Measurements from ENCODE around the gene ZKSCAN4. TPM values are rescaled to one million over a fixed set of nuclear protein-coding genes. Genes with fewer than 3 reads are reported as not detected.

ZKSCAN4 gene
- polyA plus RNA-seq, 1 of the 3 experiments (the other 2 are of a cell fraction) = 2.9 TPM

DNA sequence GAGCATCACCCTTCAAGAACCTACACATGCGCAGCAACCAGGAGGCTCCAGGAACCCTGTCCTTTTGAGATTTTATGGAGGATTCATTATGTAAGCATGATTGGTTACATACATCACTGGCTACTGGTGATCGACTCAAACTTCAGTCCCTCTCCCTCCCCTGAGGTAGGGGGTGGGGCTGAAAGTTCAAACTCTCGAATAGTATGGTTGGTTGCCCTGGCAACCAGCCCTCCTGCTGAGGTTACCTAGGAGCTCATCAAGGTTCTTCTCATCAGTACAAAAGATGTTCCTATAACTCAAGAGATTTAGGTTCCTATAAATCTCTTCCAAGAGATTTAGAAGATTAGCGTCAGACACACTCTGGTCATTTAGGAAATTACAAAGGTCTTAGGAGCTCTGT, 48.9 kb downstream of the ZKSCAN4 start:
- no peak overlapping the region for H3K4me2 ChIP-seq
- no peak overlapping the region for H3K4me3 ChIP-seq (ENCODE audit: low read depth in 2 of 2, low read length in 1 of 2)
- CTCF ChIA-PET = no interaction called here
- whole genome bisulfite sequencing (ENCODE audit: low lambda C conversion rate) = 10% methylated on average over 4 of the region's 4 CpGs
- H3K4me1 ChIP-seq (ENCODE audit: control insufficient read depth in 1 of 2, insufficient read depth in 2 of 2, low read depth in 1 of 2, low read length in 1 of 2) = peaks cover 0 to 11% of the 10 kb centered on the region in 2 experiments; a peak in 2 of 4 replicates
- H3F3A ChIP-seq (replicated peaks; ENCODE audit: insufficient read depth) = no peaks in the 10 kb centered on the region
- no peaks in the 10 kb centered on the region for H3K79me2 ChIP-seq (ENCODE audit: insufficient read depth)
- DNase-seq = no peak
- H4K20me1 ChIP-seq (ENCODE audit: insufficient read depth) = no peaks in the 10 kb centered on the region
- no peaks in the 10 kb centered on the region for H3K9me2 ChIP-seq
- H2AFZ ChIP-seq (ENCODE audit: low read depth) = no peak overlapping the region
- POLR2A ChIA-PET = no interaction called here
- H3K9me3 ChIP-seq = no peaks in the 10 kb centered on the region
- no peak overlapping the region for H3K27ac ChIP-seq (ENCODE audit: low read depth in 2 of 2, low read length in 1 of 2)
- no peaks in the 10 kb centered on the region for H3K36me3 ChIP-seq (replicated peaks in 1 of 2; ENCODE audit: control insufficient read depth in 1 of 2, insufficient read depth in 2 of 2, low read length in 1 of 2)
- no peak overlapping the region for H3K9ac ChIP-seq
- peaks cover 20% of the 10 kb centered on the region; the same call in 1 of the 2 replicates for H3K27me3 ChIP-seq (ENCODE audit: insufficient read depth)
- TF ChIP-seq POLR2AphosphoS5 (IDR thresholded peaks at IDR 0.05; ENCODE audit: low read depth, low read length) (no peak), FOSL2 (IDR thresholded peaks at IDR 0.05; ENCODE audit: borderline replicate concordance, low read depth) (no peak)

DNA sequence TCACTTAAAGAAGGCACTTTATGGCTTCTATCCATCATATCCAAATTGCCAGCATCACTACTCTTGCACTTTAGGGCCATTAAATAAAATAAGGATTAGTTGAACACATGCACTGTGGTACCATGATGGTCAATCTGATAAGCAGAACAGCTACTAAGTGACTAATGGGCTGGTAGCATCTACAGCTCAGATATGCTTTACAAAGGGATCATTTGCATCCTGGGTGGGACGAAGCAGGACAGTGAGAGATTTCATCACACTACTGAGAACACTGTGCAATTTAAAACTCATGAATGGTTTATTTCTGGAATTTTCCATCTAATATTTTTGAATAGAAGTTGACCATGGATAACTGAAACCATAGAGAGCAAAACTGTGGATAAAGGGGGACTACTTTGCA, 52.0 kb downstream of the ZKSCAN4 start:
- POLR2A ChIA-PET = no interaction called here

More for the DNA sequence above, 52.0 kb downstream of the ZKSCAN4 start:
- Histone ChIP-seq H3K9me2 (no peaks in the 10 kb centered on the region), H3K27me3 (ENCODE audit: insufficient read depth) (no peaks in the 10 kb centered on the region), H3K36me3 (replicated peaks in 1 of 2; ENCODE audit: control insufficient read depth in 1 of 2, insufficient read depth in 2 of 2, low read length in 1 of 2) (no peaks in the 10 kb centered on the region), H3K79me2 (ENCODE audit: insufficient read depth) (no peaks in the 10 kb centered on the region), H3K4me1 (ENCODE audit: control insufficient read depth in 1 of 2, insufficient read depth in 2 of 2, low read depth in 1 of 2, low read length in 1 of 2) (no peaks in the 10 kb centered on the region), H3K9me3 (peaks cover 4% of the 10 kb centered on the region; the same call in 1 of the 2 replicates), H4K20me1 (ENCODE audit: insufficient read depth) (no peaks in the 10 kb centered on the region), H2AFZ (ENCODE audit: low read depth) (no peak overlapping the region), H3F3A (replicated peaks; ENCODE audit: insufficient read depth) (no peaks in the 10 kb centered on the region), H3K9ac (no peak overlapping the region), H3K4me2 (no peak overlapping the region), H3K27ac (ENCODE audit: low read depth in 2 of 2, low read length in 1 of 2) (no peak overlapping the region), H3K4me3 (ENCODE audit: low read depth in 2 of 2, low read length in 1 of 2) (no peak overlapping the region)
- TF ChIP-seq, protein P1, sequence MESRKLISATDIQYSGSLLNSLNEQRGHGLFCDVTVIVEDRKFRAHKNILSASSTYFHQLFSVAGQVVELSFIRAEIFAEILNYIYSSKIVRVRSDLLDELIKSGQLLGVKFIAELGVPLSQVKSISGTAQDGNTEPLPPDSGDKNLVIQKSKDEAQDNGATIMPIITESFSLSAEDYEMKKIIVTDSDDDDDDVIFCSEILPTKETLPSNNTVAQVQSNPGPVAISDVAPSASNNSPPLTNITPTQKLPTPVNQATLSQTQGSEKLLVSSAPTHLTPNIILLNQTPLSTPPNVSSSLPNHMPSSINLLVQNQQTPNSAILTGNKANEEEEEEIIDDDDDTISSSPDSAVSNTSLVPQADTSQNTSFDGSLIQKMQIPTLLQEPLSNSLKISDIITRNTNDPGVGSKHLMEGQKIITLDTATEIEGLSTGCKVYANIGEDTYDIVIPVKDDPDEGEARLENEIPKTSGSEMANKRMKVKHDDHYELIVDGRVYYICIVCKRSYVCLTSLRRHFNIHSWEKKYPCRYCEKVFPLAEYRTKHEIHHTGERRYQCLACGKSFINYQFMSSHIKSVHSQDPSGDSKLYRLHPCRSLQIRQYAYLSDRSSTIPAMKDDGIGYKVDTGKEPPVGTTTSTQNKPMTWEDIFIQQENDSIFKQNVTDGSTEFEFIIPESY (IDR thresholded peaks at IDR 0.05; ENCODE audit: borderline replicate concordance, low read depth) = no peak
- TF ChIP-seq TAF1 (IDR thresholded peaks at IDR 0.05; ENCODE audit: borderline replicate concordance, low read depth, low read length) (no peak), SMC3 (IDR thresholded peaks at IDR 0.05; ENCODE audit: low read depth, low read length) (no peak)
- 0% methylated on average over 1 of the region's 1 CpG for WGBS (ENCODE audit: low lambda C conversion rate)
- DNase-seq = no peak
- CTCF ChIA-PET = no interaction called here

Other genes with a start within 250 kb of the ZKSCAN4 start
- gene ZNF165, start 171.7 kb downstream of the ZKSCAN4 start, polyA plus RNA-seq (2012; rRNA removed) = 0.21 and 0.25 TPM in 2 replicates
- 3.7 and 6.2 TPM in 2 replicates for gene ZSCAN16, start 127.7 kb downstream of the ZKSCAN4 start, polyA plus RNA-seq (2012; rRNA removed)
- gene ZKSCAN8, start 110.4 kb downstream of the ZKSCAN4 start, polyA plus RNA-seq (2012; rRNA removed) = 4.3 and 5.8 TPM in 2 replicates
- gene ZSCAN9, start 27.0 kb downstream of the ZKSCAN4 start, polyA plus RNA-seq (2012; rRNA removed) = 13.7 and 23.2 TPM in 2 replicates
- not detected in 2 replicates for gene NKAPL, start 7.0 kb upstream of the ZKSCAN4 start, polyA plus RNA-seq (2012; rRNA removed)
- gene ZSCAN26, start 14.9 kb upstream of the ZKSCAN4 start, polyA plus RNA-seq (2012; rRNA removed) = 11.0 and 14.0 TPM in 2 replicates
- gene PGBD1, start 29.3 kb upstream of the ZKSCAN4 start, polyA plus RNA-seq (2012; rRNA removed) = 2.5 and 2.7 TPM in 2 replicates
- 1.9 and 2.1 TPM in 2 replicates for gene ZSCAN31, start 83.9 kb upstream of the ZKSCAN4 start, polyA plus RNA-seq (2012; rRNA removed)
- gene ZKSCAN3, start 97.7 kb upstream of the ZKSCAN4 start, polyA plus RNA-seq (2012; rRNA removed) = 2.6 and 3.0 TPM in 2 replicates
- gene ZSCAN12, start 147.5 kb upstream of the ZKSCAN4 start, polyA plus RNA-seq (2012; rRNA removed) = 1.6 and 2.5 TPM in 2 replicates
- 2.0 and 2.1 TPM in 2 replicates for gene ZSCAN23, start 191.2 kb upstream of the ZKSCAN4 start, polyA plus RNA-seq (2012; rRNA removed)

All from SK-N-SH (cell line).